Effector CD8-positive, alpha-beta T cell (primary cell): ENCODE data around the gene HAND2.

Source experiments
- DNase-seq: peaks from one replicate; lab custom pipeline; 2025; lab: John Stamatoyannopoulos, UW

Gene HAND2

GRCh38 chr4:173536808-173537429 lies 6.9 kb upstream of the HAND2 start:
- DNase-seq, result no peak

GRCh38 chr4:173535957-173536356 lies 5.9 kb upstream of the HAND2 start:
- no peak for DNase-seq

- no peak for DNase-seq
Observed at GRCh38 chr4:173535165-173535902, 5.3 kb upstream of the HAND2 start.

GRCh38 chr4:173534434-173534833 lies 4.4 kb upstream of the HAND2 start:
- DNase-seq, result no peak

- DNase-seq, result no peak
Observed at GRCh38 chr4:173532725-173533511, 2.9 kb upstream of the HAND2 start.

GRCh38 chr4:173531086-173531965 lies 1.3 kb upstream of the HAND2 start:
- no peak for DNase-seq

GRCh38 chr4:173530326-173531085 lies 477 bp upstream of the HAND2 start:
- DNase-seq, result no peak

- DNase-seq, result no peak
Observed at GRCh38 chr4:173528378-173529321, 1.4 kb downstream of the HAND2 start.

GRCh38 chr4:173527103-173527891 lies 2.7 kb downstream of the HAND2 start:
- DNase-seq, result no peak

- no peak for DNase-seq
Observed at GRCh38 chr4:173526724-173527102, 3.3 kb downstream of the HAND2 start.

- DNase-seq, result no peak
Observed at GRCh38 chr4:173526027-173526482, 4.0 kb downstream of the HAND2 start.

GRCh38 chr4:173525118-173526011 lies 4.7 kb downstream of the HAND2 start:
- no peak for DNase-seq

GRCh38 chr4:173524218-173525117 lies 5.6 kb downstream of the HAND2 start:
- DNase-seq, result no peak

GRCh38 chr4:173522951-173523395 lies 7.1 kb downstream of the HAND2 start:
- DNase-seq, result no peak

GRCh38 chr4:173522160-173522950 lies 7.7 kb downstream of the HAND2 start:
- no peak for DNase-seq
